GM12878 (cell line): ENCODE data around the gene NCAM2.

Experiments
- MYC ChIP-seq: IDR thresholded peaks from 2 replicates; pipeline ENCODE4 v1.6.1; 2011; ENCODE audit warnings: mild to moderate bottlenecking, low read length, moderate library complexity, inconsistent platforms; ENCODE audit not compliant: insufficient read depth, insufficient replicate concordance, insufficient read length, severe bottlenecking
- SRF ChIP-seq, 2 experiments: IDR thresholded peaks; 2 replicates each; pipeline ENCODE4 v1.6.1; 2011; ENCODE audit warnings: low read depth in 2 of 2, low read length in 2 of 2, mild to moderate bottlenecking in 1 of 2, moderate library complexity in 1 of 2
- YY1 ChIP-seq: IDR thresholded peaks from 2 replicates; pipeline ENCODE4 v1.6.1; 2011; ENCODE audit warnings: low read depth, mild to moderate bottlenecking, low read length
- TF ChIP-seq, protein P1 (sequence below), 3 experiments: IDR thresholded peaks in 2 of 3; conservative IDR thresholded peaks in 1 of 3; 2 replicates each; pipeline ENCODE4 v1.5.1; 2011; ENCODE audit warnings: low read depth in 3 of 3, low read length in 3 of 3, mild to moderate bottlenecking in 3 of 3, control low read depth in 2 of 3, moderate library complexity in 2 of 3, inconsistent platforms in 1 of 3, mixed read lengths in 1 of 3; ENCODE audit not compliant: control insufficient read depth in 2 of 3, insufficient read depth in 1 of 3; ENCODE audit errors: extremely low read depth in 1 of 3
- TF ChIP-seq, protein P2 (sequence below): IDR thresholded peaks from 2 replicates; pipeline ENCODE4 v1.6.1; 2011; ENCODE audit warnings: mild to moderate bottlenecking, low read depth, low read length, moderate library complexity; ENCODE audit not compliant: insufficient replicate concordance

DNA sequence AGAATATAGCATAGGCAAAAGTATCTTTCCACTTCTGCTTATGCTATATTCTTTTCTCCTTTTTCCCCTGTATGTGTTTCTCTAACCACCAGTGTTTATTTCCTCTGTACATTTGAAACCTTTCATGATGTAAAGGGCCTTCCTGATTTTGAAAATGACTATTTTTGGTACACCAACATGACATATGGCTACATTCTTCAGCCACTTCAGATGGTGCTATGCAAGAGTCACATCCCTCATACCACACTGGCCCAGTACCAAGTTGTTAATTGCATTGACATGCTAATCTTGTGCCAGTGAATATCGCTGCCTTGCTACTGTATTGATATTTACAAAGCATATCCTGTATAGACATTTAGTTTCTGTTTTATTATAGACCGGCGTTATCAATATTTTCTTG lies 408.7 kb downstream of the NCAM2 start:
- TF ChIP-seq YY1 = no peak
- TF ChIP-seq, protein P1, sequence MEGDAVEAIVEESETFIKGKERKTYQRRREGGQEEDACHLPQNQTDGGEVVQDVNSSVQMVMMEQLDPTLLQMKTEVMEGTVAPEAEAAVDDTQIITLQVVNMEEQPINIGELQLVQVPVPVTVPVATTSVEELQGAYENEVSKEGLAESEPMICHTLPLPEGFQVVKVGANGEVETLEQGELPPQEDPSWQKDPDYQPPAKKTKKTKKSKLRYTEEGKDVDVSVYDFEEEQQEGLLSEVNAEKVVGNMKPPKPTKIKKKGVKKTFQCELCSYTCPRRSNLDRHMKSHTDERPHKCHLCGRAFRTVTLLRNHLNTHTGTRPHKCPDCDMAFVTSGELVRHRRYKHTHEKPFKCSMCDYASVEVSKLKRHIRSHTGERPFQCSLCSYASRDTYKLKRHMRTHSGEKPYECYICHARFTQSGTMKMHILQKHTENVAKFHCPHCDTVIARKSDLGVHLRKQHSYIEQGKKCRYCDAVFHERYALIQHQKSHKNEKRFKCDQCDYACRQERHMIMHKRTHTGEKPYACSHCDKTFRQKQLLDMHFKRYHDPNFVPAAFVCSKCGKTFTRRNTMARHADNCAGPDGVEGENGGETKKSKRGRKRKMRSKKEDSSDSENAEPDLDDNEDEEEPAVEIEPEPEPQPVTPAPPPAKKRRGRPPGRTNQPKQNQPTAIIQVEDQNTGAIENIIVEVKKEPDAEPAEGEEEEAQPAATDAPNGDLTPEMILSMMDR (IDR thresholded peaks at IDR 0.05 in 2 of 3, conservative IDR thresholded peaks at IDR 0.05 in 1 of 3; ENCODE audit: control insufficient read depth in 2 of 3, extremely low read depth in 1 of 3, insufficient read depth in 1 of 3, low read depth in 3 of 3, low read length in 3 of 3) = no peak
- TF ChIP-seq MYC = no peak
- no peak for TF ChIP-seq SRF (IDR thresholded peaks at IDR 0.05; ENCODE audit: low read depth in 2 of 2, low read length in 2 of 2)
- TF ChIP-seq, protein P2, sequence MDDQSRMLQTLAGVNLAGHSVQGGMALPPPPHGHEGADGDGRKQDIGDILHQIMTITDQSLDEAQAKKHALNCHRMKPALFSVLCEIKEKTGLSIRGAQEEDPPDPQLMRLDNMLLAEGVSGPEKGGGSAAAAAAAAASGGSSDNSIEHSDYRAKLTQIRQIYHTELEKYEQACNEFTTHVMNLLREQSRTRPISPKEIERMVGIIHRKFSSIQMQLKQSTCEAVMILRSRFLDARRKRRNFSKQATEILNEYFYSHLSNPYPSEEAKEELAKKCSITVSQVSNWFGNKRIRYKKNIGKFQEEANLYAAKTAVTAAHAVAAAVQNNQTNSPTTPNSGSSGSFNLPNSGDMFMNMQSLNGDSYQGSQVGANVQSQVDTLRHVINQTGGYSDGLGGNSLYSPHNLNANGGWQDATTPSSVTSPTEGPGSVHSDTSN = no peak
